Prostate gland (tissue), 2 donors: ENCODE measurements around the gene LMBRD1. TPM values are rescaled to one million over a fixed set of nuclear protein-coding genes. Genes with fewer than 3 reads are reported as not detected.

Source experiments
- DNase-seq: peaks from one replicate; pipeline ENCODE4 v3.0.0-alpha.2; 2019; ENCODE audit warnings: low spot score
- H3K27ac ChIP-seq, 2 donors: fragments of 200-600 bp; sonication (generic); 2 replicates each; pipeline ENCODE4 v1.5.1; 2017 to 2019
- H3K27me3 ChIP-seq: fragments of 200-600 bp; sonication (generic); replicated peaks from 2 replicates; pipeline ENCODE4 v1.5.1; 2019; ENCODE audit not compliant: insufficient read depth
- H3K36me3 ChIP-seq, 2 donors: fragments of 200-600 bp; sonication (generic); 1 replicate in 1 of 2; 2 replicates in 1 of 2; pipeline versions ENCODE4 v1.5.1 to v1.8.1; 2017 to 2019
- H3K4me1 ChIP-seq: fragments of 200-600 bp; sonication (generic); replicated peaks from 2 replicates; pipeline ENCODE4 v1.5.1; 2019
- H3K4me3 ChIP-seq, 2 donors: fragments of 200-600 bp; sonication (generic); 2 replicates each; pipeline ENCODE4 v1.5.1; 2017 to 2019
- H3K9me3 ChIP-seq: fragments of 200-600 bp; sonication (generic); 2 replicates; pipeline ENCODE4 v1.5.1; 2017
- CTCF ChIP-seq, 4 experiments: fragments of 200-600 bp in 2 of 4; fragments of 450-650 bp in 2 of 4; sonication (generic) in 2 of 4; IDR thresholded peaks; 1 replicate in 3 of 4; 2 replicates in 1 of 4; pipeline ENCODE4 v1.5.1; 2016 to 2019; ENCODE audit warnings: antibody characterized with exemption in 4 of 4, mild to moderate bottlenecking in 2 of 4, moderate library complexity in 2 of 4
- POLR2A ChIP-seq: fragments of 450-650 bp; IDR thresholded peaks from one replicate; pipeline ENCODE4 v1.6.1; 2016; ENCODE audit warnings: antibody characterized with exemption, mild to moderate bottlenecking
- POLR2AphosphoS5 ChIP-seq: sonication (generic); formaldehyde crosslinking; IDR thresholded peaks from one replicate; pipeline ENCODE4 v1.6.1; 2017; ENCODE audit warnings: antibody characterized with exemption
- WGBS: methylation state at CpG from one replicate; pipeline ENCODE4 v1.1.5; 2018; 5-methylcytosine and 5-hydroxymethylcytosine counted together
- intact Hi-C: fragments of 100-400 bp; cut with DNase I; formaldehyde crosslinking; loops from one replicate; pipeline ENCODE4 v1.14.2; 2022
- total RNA-seq, 2 donors: library from RNA; depleted of rRNA; stranded (reverse); fragments of >200 nt; gene quantifications; one replicate each; pipeline ENCODE4 v1.1.0, GENCODE V29; 2016

LMBRD1 gene
- total RNA-seq, 2 donors from 2014 or later, result 53.5 to 63.1 TPM

GRCh38 chr6:69784595-69785377 lies 12.0 kb downstream of the LMBRD1 start:
- WGBS, result 90% methylated on average over 3 of the region's 3 CpGs
- TF ChIP-seq POLR2A, result no peak
- no peak for TF ChIP-seq POLR2AphosphoS5
- no peak for TF ChIP-seq CTCF (IDR thresholded peaks at IDR 0.05)
- Histone ChIP-seq H3K4me3 (no peak overlapping the region), H3K36me3 (no peaks in the 10 kb centered on the region), H3K9me3 (no peaks in the 10 kb centered on the region), H3K4me1 (no peaks in the 10 kb centered on the region), H3K27me3 (no peaks in the 10 kb centered on the region), H3K27ac (no peak overlapping the region)
- no peak for DNase-seq
- intact Hi-C loops, result no loop called here

- no peaks in the 10 kb centered on the region for H3K4me1 ChIP-seq
Observed at GRCh38 chr6:69783108-69783507, 13.7 kb downstream of the LMBRD1 start.

GRCh38 chr6:69780585-69781178 lies 16.1 kb downstream of the LMBRD1 start:
- WGBS, result 62% methylated on average over 2 of the region's 2 CpGs
- no peaks in the 10 kb centered on the region for H3K4me1 ChIP-seq
- H3K9me3 ChIP-seq, result no peaks in the 10 kb centered on the region
- H3K27me3 ChIP-seq, result no peaks in the 10 kb centered on the region
- intact Hi-C loops, result no loop called here
- no peaks in the 10 kb centered on the region for H3K36me3 ChIP-seq
- TF ChIP-seq CTCF (IDR thresholded peaks at IDR 0.05) (no peak), POLR2A (no peak), POLR2AphosphoS5 (no peak)
- no peak overlapping the region for H3K4me3 ChIP-seq
- no peak overlapping the region for H3K27ac ChIP-seq
- DNase-seq, result no peak

More at GRCh38 chr6:69783108-69783507, 13.7 kb downstream of the LMBRD1 start:
- H3K36me3 ChIP-seq, result no peaks in the 10 kb centered on the region
- no peak overlapping the region for H3K27ac ChIP-seq
- intact Hi-C loops, result no loop called here
- WGBS, result 100% methylated on average over 1 of the region's 1 CpG
- no peak overlapping the region for H3K4me3 ChIP-seq
- DNase-seq, result no peak
- no peaks in the 10 kb centered on the region for H3K27me3 ChIP-seq
- H3K9me3 ChIP-seq, result no peaks in the 10 kb centered on the region
- no peak for TF ChIP-seq CTCF (IDR thresholded peaks at IDR 0.05)
- no peak for TF ChIP-seq POLR2A
- no peak for TF ChIP-seq POLR2AphosphoS5

DNA sequence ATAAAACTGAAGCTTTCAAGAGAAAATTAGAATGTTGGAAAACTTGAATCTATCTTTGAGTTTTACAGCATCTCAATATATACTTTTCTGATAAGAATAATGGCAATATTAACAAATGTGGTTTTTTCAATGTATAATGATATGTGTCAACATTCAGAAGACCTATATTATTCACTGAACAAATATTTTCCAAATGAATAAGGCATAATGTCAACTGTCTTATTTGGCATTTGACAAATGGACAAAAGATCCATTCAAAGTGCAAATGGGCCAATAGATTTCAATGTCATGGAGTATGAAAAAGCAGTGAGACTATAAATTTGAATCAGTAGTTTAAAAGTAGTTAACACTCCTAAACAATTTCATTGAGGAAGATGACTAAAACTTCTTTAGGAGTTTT lies 20.9 kb downstream of the LMBRD1 start:
- no peaks in the 10 kb centered on the region for H3K27me3 ChIP-seq
- TF ChIP-seq POLR2A, result no peak
- no peak for TF ChIP-seq POLR2AphosphoS5
- TF ChIP-seq CTCF (IDR thresholded peaks at IDR 0.05), result no peak
- H3K9me3 ChIP-seq, result no peaks in the 10 kb centered on the region
- H3K4me3 ChIP-seq, result no peak overlapping the region
- intact Hi-C loops, result no loop called here
- no peak overlapping the region for H3K27ac ChIP-seq
- DNase-seq, result no peak
- no peaks in the 10 kb centered on the region for H3K4me1 ChIP-seq
- H3K36me3 ChIP-seq, result no peaks in the 10 kb centered on the region

DNA sequence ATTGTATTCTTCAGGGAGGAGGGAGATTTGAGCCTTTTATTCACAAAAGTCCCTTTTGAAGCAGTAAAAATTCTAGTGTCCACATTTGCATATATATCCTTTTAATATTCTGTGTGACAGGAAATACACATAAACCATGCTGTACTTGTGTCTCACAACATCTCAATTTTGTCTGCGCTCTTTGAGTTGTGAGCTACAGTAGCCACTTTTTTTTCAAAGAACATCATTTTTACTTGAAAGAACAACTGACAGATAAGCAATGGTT lies 21.3 kb downstream of the LMBRD1 start:
- H3K4me3 ChIP-seq, result no peak overlapping the region
- H3K9me3 ChIP-seq, result no peaks in the 10 kb centered on the region
- H3K36me3 ChIP-seq, result no peaks in the 10 kb centered on the region
- H3K27ac ChIP-seq, result no peak overlapping the region
- no peaks in the 10 kb centered on the region for H3K4me1 ChIP-seq
- TF ChIP-seq POLR2A (no peak), POLR2AphosphoS5 (no peak), CTCF (IDR thresholded peaks at IDR 0.05) (no peak)
- no peak for DNase-seq
- H3K27me3 ChIP-seq, result no peaks in the 10 kb centered on the region
- 100% methylated on average over 1 of the region's 1 CpG for WGBS
- intact Hi-C loops, result no loop called here
